ENCODE results near the gene TMC1.

The TMC1 gene

GRCh38 chr9:72574156-72574810 is 52.9 kb downstream of the TMC1 start:
- ATAC-seq, result no peak
- TF ChIP-seq ZNF70 (CRISPR knock-in tag; IDR thresholded peaks at IDR 0.05) (no peak), ZFP3 (CRISPR knock-in tag; IDR thresholded peaks at IDR 0.05) (no peak), ZNF8 (CRISPR knock-in tag; IDR thresholded peaks at IDR 0.05) (no peak), SNAI2 (CRISPR knock-in tag; IDR thresholded peaks at IDR 0.05) (no peak), CSDC2 (CRISPR knock-in tag; IDR thresholded peaks at IDR 0.05) (no peak)
- TF ChIP-seq, protein P1, sequence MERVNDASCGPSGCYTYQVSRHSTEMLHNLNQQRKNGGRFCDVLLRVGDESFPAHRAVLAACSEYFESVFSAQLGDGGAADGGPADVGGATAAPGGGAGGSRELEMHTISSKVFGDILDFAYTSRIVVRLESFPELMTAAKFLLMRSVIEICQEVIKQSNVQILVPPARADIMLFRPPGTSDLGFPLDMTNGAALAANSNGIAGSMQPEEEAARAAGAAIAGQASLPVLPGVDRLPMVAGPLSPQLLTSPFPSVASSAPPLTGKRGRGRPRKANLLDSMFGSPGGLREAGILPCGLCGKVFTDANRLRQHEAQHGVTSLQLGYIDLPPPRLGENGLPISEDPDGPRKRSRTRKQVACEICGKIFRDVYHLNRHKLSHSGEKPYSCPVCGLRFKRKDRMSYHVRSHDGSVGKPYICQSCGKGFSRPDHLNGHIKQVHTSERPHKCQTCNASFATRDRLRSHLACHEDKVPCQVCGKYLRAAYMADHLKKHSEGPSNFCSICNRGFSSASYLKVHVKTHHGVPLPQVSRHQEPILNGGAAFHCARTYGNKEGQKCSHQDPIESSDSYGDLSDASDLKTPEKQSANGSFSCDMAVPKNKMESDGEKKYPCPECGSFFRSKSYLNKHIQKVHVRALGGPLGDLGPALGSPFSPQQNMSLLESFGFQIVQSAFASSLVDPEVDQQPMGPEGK (CRISPR knock-in tag; IDR thresholded peaks at IDR 0.05; ENCODE audit: borderline replicate concordance), result no peak
- TF ChIP-seq, protein P2, sequence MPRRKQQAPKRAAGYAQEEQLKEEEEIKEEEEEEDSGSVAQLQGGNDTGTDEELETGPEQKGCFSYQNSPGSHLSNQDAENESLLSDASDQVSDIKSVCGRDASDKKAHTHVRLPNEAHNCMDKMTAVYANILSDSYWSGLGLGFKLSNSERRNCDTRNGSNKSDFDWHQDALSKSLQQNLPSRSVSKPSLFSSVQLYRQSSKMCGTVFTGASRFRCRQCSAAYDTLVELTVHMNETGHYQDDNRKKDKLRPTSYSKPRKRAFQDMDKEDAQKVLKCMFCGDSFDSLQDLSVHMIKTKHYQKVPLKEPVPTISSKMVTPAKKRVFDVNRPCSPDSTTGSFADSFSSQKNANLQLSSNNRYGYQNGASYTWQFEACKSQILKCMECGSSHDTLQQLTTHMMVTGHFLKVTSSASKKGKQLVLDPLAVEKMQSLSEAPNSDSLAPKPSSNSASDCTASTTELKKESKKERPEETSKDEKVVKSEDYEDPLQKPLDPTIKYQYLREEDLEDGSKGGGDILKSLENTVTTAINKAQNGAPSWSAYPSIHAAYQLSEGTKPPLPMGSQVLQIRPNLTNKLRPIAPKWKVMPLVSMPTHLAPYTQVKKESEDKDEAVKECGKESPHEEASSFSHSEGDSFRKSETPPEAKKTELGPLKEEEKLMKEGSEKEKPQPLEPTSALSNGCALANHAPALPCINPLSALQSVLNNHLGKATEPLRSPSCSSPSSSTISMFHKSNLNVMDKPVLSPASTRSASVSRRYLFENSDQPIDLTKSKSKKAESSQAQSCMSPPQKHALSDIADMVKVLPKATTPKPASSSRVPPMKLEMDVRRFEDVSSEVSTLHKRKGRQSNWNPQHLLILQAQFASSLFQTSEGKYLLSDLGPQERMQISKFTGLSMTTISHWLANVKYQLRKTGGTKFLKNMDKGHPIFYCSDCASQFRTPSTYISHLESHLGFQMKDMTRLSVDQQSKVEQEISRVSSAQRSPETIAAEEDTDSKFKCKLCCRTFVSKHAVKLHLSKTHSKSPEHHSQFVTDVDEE (CRISPR knock-in tag; IDR thresholded peaks at IDR 0.05), result no peak

GRCh38 chr9:72575666-72576065 is 54.3 kb downstream of the TMC1 start:
- no peak for ATAC-seq
- TF ChIP-seq ESRRG (CRISPR knock-in tag; IDR thresholded peaks at IDR 0.05) (no peak), ZNF8 (CRISPR knock-in tag; IDR thresholded peaks at IDR 0.05) (no peak), ZNF70 (CRISPR knock-in tag; IDR thresholded peaks at IDR 0.05) (no peak), ZFP3 (CRISPR knock-in tag; IDR thresholded peaks at IDR 0.05) (no peak), TOX (CRISPR knock-in tag; IDR thresholded peaks at IDR 0.05; ENCODE audit: borderline replicate concordance) (no peak), CSRNP3 (CRISPR knock-in tag; IDR thresholded peaks at IDR 0.05) (no peak), CSDC2 (CRISPR knock-in tag; IDR thresholded peaks at IDR 0.05) (no peak), OSR1 (CRISPR knock-in tag; IDR thresholded peaks at IDR 0.05) (no peak), ZNF565 (CRISPR knock-in tag; conservative IDR thresholded peaks at IDR 0.05; ENCODE audit: low read depth) (no peak), BACH2 (CRISPR knock-in tag; IDR thresholded peaks at IDR 0.05; ENCODE audit: borderline replicate concordance) (no peak)
- TF ChIP-seq, protein P1 (CRISPR knock-in tag; IDR thresholded peaks at IDR 0.05; ENCODE audit: borderline replicate concordance), result no peak
- TF ChIP-seq, protein P2 (CRISPR knock-in tag; IDR thresholded peaks at IDR 0.05), result no peak
- TF ChIP-seq, protein P3, sequence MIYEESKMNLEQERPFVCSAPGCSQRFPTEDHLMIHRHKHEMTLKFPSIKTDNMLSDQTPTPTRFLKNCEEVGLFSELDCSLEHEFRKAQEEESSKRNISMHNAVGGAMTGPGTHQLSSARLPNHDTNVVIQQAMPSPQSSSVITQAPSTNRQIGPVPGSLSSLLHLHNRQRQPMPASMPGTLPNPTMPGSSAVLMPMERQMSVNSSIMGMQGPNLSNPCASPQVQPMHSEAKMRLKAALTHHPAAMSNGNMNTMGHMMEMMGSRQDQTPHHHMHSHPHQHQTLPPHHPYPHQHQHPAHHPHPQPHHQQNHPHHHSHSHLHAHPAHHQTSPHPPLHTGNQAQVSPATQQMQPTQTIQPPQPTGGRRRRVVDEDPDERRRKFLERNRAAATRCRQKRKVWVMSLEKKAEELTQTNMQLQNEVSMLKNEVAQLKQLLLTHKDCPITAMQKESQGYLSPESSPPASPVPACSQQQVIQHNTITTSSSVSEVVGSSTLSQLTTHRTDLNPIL (CRISPR knock-in tag; IDR thresholded peaks at IDR 0.05; ENCODE audit: low read depth), result no peak

- no peak for ATAC-seq
- no peak for TF ChIP-seq ESRRG (CRISPR knock-in tag; IDR thresholded peaks at IDR 0.05)
- TF ChIP-seq OSR1 (CRISPR knock-in tag; IDR thresholded peaks at IDR 0.05), result no peak
- TF ChIP-seq, protein P1 (CRISPR knock-in tag; IDR thresholded peaks at IDR 0.05; ENCODE audit: borderline replicate concordance), result no peak
- TF ChIP-seq, protein P2 (CRISPR knock-in tag; IDR thresholded peaks at IDR 0.05), result no peak
- TF ChIP-seq ARNTL (CRISPR knock-in tag; IDR thresholded peaks at IDR 0.05; ENCODE audit: borderline replicate concordance, low read depth), result no peak
- TF ChIP-seq GLIS3 (CRISPR knock-in tag; IDR thresholded peaks at IDR 0.05), result no peak
Observed at GRCh38 chr9:72576087-72576486, 54.7 kb downstream of the TMC1 start.

All from SK-N-SH treated with all-trans-retinoic acid at 6 μM for 48 hours (cell line).